ENCODE data around the gene DCLRE1B. TPM values are rescaled to one million over a fixed set of nuclear protein-coding genes. Genes with fewer than 3 reads are reported as not detected.

Gene DCLRE1B
- total RNA-seq, 4 donors from 2014 or later: 0.53 to 5.8 (median 3.2) TPM

GRCh38 chr1:113858982-113859381, 46.1 kb upstream of the DCLRE1B start:
- DNase-seq: no peak
- Histone ChIP-seq H3K36me3 (peaks cover 0 to 31% (median 0%) of the 10 kb centered on the region in 3 donors), H3K4me1 (peaks cover 0 to 5% (median 0%) of the 10 kb centered on the region in 4 donors), H3K27me3 (no peaks in the 10 kb centered on the region), H3K9me3 (no peaks in the 10 kb centered on the region), H3K4me3 (no peak overlapping the region), H3K27ac (peak overlapping the region in 1 of 4 donors; percentile 69)
- TF ChIP-seq POLR2A (IDR thresholded peaks at IDR 0.05): no peak
- TF ChIP-seq, protein P1, sequence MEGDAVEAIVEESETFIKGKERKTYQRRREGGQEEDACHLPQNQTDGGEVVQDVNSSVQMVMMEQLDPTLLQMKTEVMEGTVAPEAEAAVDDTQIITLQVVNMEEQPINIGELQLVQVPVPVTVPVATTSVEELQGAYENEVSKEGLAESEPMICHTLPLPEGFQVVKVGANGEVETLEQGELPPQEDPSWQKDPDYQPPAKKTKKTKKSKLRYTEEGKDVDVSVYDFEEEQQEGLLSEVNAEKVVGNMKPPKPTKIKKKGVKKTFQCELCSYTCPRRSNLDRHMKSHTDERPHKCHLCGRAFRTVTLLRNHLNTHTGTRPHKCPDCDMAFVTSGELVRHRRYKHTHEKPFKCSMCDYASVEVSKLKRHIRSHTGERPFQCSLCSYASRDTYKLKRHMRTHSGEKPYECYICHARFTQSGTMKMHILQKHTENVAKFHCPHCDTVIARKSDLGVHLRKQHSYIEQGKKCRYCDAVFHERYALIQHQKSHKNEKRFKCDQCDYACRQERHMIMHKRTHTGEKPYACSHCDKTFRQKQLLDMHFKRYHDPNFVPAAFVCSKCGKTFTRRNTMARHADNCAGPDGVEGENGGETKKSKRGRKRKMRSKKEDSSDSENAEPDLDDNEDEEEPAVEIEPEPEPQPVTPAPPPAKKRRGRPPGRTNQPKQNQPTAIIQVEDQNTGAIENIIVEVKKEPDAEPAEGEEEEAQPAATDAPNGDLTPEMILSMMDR (IDR thresholded peaks at IDR 0.05): no peak

DNA sequence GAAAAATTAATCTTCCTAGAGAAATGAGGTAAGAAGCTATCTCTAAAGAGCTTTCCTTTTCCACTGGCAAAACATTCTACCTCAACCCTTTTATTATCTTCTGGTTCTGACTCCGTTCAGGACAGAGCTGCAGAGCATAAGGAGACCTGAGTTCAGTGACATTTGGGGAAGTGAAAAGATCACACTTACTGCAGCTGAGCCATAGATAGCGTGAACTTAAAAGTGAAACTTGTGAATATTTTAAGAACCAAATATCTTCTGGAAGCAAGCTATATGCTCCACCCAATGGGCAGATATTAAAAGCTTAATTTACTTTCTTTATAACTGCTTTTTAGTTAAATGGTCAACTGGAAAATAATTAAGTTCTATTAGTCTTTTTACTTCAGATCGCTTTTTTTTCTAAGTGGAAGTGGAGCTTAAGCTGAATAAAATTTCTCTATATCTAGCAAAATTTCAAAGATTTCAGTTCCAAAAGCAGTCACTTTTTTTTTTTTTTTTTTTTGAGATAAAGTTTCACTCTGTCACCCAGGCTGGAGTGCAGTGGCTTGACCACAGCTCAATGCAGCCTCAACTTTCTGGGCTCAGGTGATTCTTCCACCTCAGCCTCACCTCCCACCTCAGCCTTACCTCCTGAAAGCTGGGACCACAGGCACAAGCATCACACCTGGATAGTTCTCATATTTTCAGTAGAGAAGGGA, 45.5 kb upstream of the DCLRE1B start:
- peak overlapping the region in 1 of 4 donors; percentile 69 for H3K27ac ChIP-seq

GRCh38 chr1:113860891-113861290, 44.2 kb upstream of the DCLRE1B start:
- H3K27me3 ChIP-seq: no peaks in the 10 kb centered on the region
- no peaks in the 10 kb centered on the region for H3K9me3 ChIP-seq
- no peak for DNase-seq
- H3K27ac ChIP-seq: peak overlapping the region in 1 of 4 donors; percentile 69
- peaks cover 0 to 21% (median 0%) of the 10 kb centered on the region in 3 donors for H3K36me3 ChIP-seq
- TF ChIP-seq, protein P1 (IDR thresholded peaks at IDR 0.05): no peak
- no peak for TF ChIP-seq POLR2A (IDR thresholded peaks at IDR 0.05)
- no peak overlapping the region for H3K4me3 ChIP-seq
- peaks cover 0 to 5% (median 0%) of the 10 kb centered on the region in 4 donors for H3K4me1 ChIP-seq

More for the DNA sequence above, 45.5 kb upstream of the DCLRE1B start:
- Histone ChIP-seq H3K36me3 (peaks cover 0 to 31% (median 0%) of the 10 kb centered on the region in 3 donors), H3K4me1 (peaks cover 0 to 5% (median 0%) of the 10 kb centered on the region in 4 donors), H3K27me3 (no peaks in the 10 kb centered on the region), H3K9me3 (no peaks in the 10 kb centered on the region), H3K4me3 (no peak overlapping the region)
- TF ChIP-seq POLR2A (IDR thresholded peaks at IDR 0.05): no peak
- TF ChIP-seq, protein P1 (IDR thresholded peaks at IDR 0.05): no peak
- no peak for DNase-seq

GRCh38 chr1:113861641-113862040, 43.5 kb upstream of the DCLRE1B start:
- Histone ChIP-seq H3K4me3 (no peak overlapping the region), H3K27me3 (no peaks in the 10 kb centered on the region), H3K36me3 (peaks cover 0 to 15% (median 0%) of the 10 kb centered on the region in 3 donors), H3K9me3 (no peaks in the 10 kb centered on the region), H3K4me1 (peaks cover 0 to 5% (median 0%) of the 10 kb centered on the region in 4 donors), H3K27ac (peak overlapping the region in 1 of 4 donors; percentile 69)
- DNase-seq: no peak
- TF ChIP-seq, protein P1 (IDR thresholded peaks at IDR 0.05): no peak
- no peak for TF ChIP-seq POLR2A (IDR thresholded peaks at IDR 0.05)

- Histone ChIP-seq H3K27ac (no peak overlapping the region), H3K27me3 (no peaks in the 10 kb centered on the region), H3K4me3 (no peak overlapping the region), H3K9me3 (no peaks in the 10 kb centered on the region), H3K4me1 (no peaks in the 10 kb centered on the region), H3K36me3 (peaks cover 0 to 9% (median 0%) of the 10 kb centered on the region in 3 donors)
- DNase-seq: no peak
- no peak for TF ChIP-seq POLR2A (IDR thresholded peaks at IDR 0.05)
- TF ChIP-seq, protein P1 (IDR thresholded peaks at IDR 0.05): no peak
Observed at GRCh38 chr1:113868387-113869083, 36.6 kb upstream of the DCLRE1B start.

Data from Peyer's patch (tissue), 4 donors.